Posterior cingulate gyrus (tissue), 11 donors: ENCODE results near the gene PRG3.
A peak's percentile ranks its signal among the peaks of the same experiment; 100 is the strongest.
"Not testable (repeated sequence)": the region's sequence is repeated elsewhere in the genome, so short reads cannot be mapped to it uniquely, and the experiment has no call there.

Source experiments
- DNase-seq, 10 donors: peaks; one replicate each; pipeline versions ENCODE4 v3.0.0 to v3.0.0-alpha.2; 2020 to 2021; ENCODE audit warnings: mixed read lengths in 3 of 10
- intact Hi-C: fragments of 100-400 bp; cut with DNase I; formaldehyde crosslinking; loops from one replicate; pipeline ENCODE4 v1.15.1; 2023

The PRG3 gene

DNA sequence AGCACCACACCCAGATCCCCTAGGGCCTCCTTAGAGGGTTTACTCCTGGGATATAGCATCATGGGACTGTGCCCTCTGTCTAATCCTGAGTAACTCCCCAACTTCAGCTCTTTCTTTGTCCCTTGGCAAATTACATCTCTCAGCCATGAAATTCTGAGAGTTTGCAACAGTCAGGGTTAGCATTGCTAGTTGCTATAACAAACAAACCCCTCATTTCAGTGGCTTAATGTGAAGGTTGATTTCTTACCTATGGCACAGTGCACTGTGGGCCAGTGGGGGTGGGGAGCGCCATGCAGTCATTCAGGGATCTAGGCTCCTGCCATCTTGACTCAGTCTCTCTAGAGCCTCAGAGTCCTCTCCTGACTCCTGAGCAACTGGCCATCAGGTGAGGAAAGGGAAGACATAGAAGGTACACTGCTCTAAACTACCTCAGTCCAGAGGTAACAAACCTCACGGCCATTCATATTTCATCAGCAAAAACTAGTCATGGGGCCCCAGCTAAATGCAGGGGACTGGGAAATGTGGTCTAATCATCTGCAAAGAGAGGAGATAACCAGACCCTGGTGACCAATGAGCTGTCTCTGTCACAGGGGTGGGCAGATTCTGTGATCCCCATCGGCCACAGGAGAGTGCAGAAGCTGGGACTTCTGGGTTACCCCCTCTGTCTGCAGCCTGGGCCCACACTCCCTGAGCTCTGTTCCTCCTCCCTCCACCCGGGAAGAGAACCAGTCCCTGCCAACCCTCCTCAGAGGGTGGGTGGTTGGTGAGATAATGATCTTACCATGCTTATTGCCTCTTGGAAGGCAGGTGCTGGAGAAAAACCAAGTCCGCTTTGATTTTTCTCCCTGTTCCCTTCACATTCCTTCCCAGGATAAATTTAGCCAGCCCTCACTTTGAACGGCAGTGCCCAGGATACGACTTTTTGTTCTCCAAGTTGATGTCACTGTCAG lies 17.5 kb downstream of the PRG3 start:
- intact Hi-C loops, result no loop called here
- DNase-seq, result peak in 5 of 10 donors; percentile 42 to 88 (median 83)

DNA sequence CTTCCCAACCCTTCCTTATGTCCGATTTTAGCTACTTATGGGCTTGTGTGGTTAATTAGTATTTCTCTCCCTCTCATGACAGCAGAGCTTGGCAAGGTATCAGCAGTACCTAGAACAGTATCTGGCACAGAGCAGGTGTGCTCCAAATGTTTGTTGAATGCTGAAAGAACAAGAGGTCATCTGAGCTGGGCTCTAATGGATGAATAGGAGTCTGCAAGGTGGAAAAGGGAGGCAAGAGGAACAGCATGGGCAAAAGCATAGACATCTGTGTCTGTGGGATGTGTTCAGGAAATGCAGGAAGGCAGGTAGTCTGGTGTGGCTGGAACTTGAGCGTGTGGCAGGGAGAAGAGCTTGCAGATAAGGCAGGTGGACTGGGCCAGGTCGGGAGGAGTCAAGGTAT lies 19.0 kb downstream of the PRG3 start:
- intact Hi-C loops, result no loop called here
- DNase-seq, result no peak

DNA sequence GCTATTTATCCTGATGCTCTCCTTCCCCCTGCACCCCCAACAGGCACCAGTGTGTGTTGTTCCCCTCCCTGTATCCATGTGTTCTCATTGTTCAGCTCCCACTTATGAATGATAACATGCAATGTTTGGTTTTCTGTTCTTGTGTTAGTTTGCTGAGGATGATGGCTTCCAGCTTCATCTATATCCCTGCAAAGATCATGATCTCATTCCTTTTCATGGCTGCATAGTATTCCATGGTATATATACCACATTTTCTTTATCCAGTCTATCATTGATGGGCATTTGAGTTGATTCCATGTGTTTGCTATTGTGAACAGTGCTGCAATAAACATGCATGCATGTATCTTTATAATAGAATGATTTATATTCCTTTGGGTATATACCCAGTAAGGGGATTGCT lies 19.5 kb downstream of the PRG3 start:
- DNase-seq, intact Hi-C loops: not testable (repeated sequence)

DNA sequence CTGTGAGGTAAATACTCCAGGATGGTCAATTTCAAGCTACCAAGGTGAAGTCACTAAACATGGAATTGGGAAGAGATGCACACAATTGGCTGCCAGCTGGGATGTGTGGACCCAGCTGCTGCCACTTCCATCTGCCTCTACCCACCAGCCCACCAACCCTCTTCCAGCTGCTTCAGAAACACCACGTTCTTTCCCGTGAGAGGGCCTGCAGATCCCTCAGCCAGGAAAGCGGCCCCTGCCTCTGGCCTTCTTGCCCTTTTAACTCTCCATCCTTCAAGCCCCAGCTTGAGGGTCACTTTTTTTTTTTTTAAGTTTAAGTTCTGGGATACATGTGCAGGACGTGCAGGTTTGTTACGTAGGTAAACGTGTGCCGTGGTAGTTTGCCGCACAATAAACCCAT lies 20.0 kb downstream of the PRG3 start:
- intact Hi-C loops, result no loop called here
- peak in 1 of 10 donors; percentile 67 for DNase-seq

DNA sequence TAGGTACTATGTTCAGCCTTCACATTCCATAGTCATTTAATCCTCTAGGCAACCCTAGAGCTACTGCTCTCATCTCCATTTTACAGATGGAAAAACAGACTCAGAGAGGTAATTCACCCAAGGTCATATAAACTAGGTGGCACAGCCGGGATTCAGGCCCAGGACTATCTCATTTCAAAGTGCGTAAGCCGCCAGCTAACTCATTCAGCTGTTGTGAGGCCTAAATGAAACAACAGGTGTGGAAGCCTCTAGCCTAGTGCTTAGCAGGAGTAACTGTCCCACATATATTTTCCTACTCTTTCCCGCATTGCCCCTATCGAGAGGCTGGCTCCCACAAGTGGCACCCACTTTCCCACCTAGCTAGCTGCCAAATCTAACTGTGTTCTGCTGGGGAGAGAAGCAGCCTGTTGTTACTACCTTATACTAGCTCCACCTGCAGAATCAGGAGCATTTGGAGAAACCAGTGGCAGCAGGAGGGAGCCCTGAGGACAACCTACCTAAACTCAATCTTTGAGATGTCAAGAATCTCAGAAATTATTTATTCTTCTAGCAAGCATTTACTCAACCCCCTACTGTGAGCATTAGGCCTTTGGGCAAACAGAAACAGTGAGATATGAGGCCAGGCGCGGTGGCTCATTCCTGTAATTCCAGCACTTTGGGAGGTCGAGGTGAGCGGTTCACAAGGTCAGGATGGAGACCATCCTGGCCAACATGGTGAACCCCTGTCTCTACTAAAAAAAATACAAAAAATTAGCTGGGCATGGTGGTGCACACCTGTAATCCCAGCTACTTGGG lies 20.9 kb downstream of the PRG3 start:
- peak in 1 of 10 donors; percentile 43 for DNase-seq
- intact Hi-C loops, result loop anchor here (10.0 kb wide), 1 partner anchor 95 kb away; no protein-coding TSS in a partner anchor

DNA sequence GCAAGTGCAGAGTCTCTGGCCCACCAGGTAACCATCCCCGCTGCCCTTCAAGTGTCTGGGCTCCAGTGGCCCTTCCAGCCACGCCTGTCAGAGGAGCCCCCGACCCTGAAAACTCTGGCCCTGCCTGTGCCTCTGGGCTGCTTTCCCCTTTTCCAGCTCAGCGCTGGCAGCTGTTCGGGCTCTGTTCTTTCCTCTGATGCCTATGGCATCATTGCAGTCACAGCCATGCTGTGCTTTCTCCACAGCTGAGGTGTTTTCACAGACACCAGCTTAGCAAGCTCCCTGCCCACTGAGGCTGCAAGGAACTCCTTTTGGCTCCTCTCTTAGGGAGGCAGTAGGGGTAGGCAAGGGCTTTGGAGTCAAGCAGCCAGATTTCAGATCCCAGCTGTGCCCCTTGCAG lies 21.6 kb downstream of the PRG3 start:
- peak in 6 of 10 donors; percentile 27 to 90 (median 44) for DNase-seq
- intact Hi-C loops, result loop anchor here (10.0 kb wide), 1 partner anchor 95 kb away; no protein-coding TSS in a partner anchor

DNA sequence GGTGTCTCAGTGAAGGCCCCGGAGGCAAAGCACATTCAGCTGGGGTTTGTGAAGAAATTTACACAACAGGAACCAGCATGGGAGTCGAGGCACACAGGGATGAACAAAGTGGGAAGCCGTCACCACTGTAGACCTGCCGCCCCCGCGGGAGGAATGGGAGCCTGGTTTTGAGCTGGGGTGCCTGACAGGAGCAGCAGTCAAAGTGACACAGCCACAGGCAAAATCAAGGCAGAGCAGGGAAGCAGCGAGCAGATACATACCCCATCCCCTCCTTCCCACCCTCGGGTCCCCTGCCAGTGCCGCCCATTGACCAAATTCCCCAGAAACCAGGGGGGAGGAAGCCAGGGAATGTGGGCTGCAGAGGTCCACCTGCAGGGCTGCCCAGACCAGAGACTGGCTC lies 22.0 kb downstream of the PRG3 start:
- DNase-seq, result peak in 1 of 10 donors; percentile 55
- intact Hi-C loops, result loop anchor here (10.0 kb wide), 1 partner anchor 96 kb away; no protein-coding TSS in a partner anchor

DNA sequence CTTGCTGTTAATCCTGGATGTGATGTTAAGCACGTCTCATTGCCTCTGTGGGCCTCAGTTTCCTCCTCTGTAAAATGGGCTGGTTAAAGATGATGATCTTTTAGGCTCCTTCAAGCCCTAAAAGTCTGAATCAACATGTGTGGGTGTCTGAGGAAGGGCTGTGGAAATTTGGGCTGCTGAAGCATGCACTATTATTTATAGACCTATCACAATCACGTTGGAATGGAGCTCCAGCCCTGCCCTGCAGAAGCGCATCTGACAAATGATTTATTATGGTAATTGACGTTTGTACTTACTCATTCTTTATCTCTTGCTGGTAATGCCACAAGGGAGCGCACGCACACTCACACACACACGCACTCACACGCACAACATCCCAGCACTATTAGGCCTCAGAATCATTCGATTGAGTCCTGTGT lies 22.4 kb downstream of the PRG3 start:
- intact Hi-C loops, result loop anchor here (10.0 kb wide), 1 partner anchor 96 kb away; no protein-coding TSS in a partner anchor
- DNase-seq, result peak in 1 of 10 donors; percentile 34

DNA sequence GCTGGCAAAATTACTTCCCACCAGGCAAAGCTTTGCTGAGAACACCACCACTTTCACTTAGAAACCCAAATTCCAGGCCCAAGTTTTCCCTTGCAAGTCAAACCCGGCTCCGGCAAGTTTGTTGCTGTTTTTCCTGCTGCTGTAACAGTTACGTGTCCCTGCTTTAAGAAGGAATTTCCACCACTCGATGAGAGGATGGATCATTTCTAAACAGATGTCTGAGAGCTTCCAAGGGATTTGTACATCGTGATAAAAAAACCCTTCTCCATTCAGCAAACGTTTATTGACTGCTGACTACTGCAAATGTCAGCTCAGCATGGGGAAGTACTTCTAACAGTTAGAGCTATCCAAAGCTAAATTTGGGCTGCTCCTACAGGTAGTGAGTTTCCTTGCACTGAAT lies 23.1 kb downstream of the PRG3 start:
- intact Hi-C loops, result loop anchor here (10.0 kb wide), 1 partner anchor 97 kb away; no protein-coding TSS in a partner anchor

DNA sequence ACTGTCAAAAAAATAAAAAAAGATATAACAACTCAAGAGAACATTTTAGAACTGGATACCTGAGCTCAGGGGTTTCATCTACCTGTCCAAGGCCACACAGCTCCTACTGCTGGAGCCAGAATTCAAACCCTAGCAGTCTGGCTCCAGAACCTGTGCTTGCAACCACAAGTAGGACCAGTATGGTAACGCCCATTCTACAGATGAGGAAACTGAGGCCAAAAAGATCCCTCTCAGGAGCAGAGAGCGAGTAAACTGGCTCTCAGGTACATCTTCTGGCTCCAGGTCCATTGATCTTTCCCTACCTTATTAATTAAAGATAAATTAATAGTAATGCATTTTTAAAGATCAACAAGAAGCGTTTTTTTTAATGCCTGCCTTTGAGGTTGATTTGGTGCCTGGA lies 23.6 kb downstream of the PRG3 start:
- DNase-seq, result no peak
- intact Hi-C loops, result loop anchor here (10.0 kb wide), 1 partner anchor 97 kb away; no protein-coding TSS in a partner anchor

More for the DNA sequence above, 23.1 kb downstream of the PRG3 start:
- DNase-seq, result peak in 1 of 10 donors; percentile 78

DNA sequence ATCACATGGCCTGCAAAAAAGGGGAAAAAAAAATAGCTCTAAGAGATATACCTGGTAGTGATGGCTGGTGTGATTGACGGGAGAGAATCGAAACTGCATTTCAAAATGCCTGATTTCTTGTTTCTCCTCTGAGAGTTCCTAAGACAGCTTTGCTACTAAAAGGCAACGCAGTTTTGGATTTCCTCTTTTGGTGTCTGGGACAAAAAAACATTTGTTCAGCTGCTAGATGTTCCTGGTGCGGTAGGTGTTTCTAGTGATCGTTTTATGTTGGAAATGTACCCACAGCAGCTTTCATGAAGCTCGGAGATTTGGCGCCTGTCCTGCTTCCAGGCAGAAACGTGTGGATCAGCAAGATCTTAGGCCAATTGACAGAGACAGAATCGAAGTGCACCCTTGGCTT lies 24.7 kb downstream of the PRG3 start:
- intact Hi-C loops, result loop anchor here (10.0 kb wide), 1 partner anchor 99 kb away; no protein-coding TSS in a partner anchor
- peak in 3 of 10 donors; percentile 39 to 87 (median 49) for DNase-seq

DNA sequence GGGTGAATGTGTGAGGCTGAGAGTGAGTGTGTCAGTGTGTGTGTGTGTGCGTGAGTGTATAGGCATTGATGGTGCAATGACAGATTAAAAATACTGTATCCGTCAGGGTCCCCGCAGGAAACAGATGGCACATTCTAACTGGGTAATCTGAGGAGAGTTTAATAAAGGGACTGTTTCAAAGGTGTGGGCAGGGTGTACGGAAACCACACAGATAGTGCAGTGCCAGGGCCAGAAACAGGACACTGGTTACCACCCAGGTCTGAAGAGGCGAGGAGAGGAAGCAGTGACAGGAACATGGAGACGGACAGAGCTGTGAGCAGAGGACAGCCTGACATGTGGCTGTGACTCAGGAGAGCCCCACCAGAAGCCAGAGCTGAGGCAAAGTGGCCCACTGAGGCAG lies 26.3 kb downstream of the PRG3 start:
- DNase-seq, result peak in 1 of 10 donors; percentile 57
- intact Hi-C loops, result loop anchor here (10.0 kb wide), 1 partner anchor 100 kb away; no protein-coding TSS in a partner anchor

DNA sequence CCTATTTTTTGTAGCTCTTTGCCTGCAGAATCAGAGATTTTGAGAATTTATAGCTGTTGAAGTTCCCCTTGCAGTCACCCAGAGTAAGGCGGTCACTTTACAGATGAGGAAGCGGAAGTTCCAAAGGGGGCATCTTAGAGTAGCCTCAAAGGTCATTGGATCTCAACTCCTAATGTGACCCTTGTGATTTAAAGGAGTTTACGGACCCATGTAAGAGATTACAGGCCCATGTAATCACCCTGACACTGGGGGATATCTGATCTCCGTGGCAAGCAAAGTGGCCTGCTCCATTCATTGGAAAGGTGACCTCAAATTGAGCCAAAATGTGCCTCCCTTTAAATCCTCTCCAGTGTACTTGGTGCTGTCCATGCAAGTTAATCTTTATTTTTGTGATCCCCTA lies 27.1 kb downstream of the PRG3 start:
- DNase-seq, result no peak
- intact Hi-C loops, result loop anchor here (10.0 kb wide), 1 partner anchor 101 kb away; no protein-coding TSS in a partner anchor

DNA sequence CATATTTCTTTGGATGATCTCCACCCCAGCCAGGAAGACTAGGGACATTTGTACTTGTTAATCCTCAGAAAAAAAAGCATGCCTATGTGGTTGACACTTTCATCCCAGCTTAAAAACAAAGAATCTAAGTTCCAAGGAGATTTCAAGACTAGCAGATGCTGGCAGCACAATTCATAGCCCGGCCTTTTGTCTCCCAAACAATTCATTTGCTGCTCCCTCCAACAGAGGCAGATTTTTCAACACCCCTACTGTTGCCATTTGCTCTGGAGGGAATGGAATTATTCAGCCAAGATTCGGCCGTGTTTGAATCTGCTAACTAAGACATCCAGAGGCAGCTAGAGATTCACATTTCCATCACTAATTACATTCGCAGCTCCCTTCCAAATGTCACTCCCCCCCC lies 27.5 kb downstream of the PRG3 start:
- no peak for DNase-seq
- intact Hi-C loops, result loop anchor here (10.0 kb wide), 1 partner anchor 101 kb away; no protein-coding TSS in a partner anchor

DNA sequence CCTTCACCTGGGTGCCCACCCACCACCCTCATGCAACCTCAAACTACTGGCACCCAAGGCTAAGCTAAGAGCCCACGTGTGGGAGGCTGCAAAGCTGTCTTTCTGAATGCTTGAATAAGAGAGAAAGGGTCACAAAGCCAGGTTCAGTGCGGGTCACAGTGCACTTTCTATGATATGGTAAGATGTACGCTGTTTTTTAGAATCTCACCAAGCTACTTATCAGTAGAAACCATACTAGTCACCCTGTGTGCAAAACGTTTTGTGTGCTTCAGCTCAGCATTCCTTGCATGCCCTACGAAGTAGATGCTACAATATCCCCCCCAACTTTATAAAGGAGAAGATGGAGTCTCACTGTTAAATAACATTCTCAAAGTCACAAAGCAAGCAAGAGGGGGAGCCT lies 27.9 kb downstream of the PRG3 start:
- DNase-seq, result peak in 1 of 10 donors; percentile 4
- intact Hi-C loops, result loop anchor here (10.0 kb wide), 1 partner anchor 102 kb away; no protein-coding TSS in a partner anchor

DNA sequence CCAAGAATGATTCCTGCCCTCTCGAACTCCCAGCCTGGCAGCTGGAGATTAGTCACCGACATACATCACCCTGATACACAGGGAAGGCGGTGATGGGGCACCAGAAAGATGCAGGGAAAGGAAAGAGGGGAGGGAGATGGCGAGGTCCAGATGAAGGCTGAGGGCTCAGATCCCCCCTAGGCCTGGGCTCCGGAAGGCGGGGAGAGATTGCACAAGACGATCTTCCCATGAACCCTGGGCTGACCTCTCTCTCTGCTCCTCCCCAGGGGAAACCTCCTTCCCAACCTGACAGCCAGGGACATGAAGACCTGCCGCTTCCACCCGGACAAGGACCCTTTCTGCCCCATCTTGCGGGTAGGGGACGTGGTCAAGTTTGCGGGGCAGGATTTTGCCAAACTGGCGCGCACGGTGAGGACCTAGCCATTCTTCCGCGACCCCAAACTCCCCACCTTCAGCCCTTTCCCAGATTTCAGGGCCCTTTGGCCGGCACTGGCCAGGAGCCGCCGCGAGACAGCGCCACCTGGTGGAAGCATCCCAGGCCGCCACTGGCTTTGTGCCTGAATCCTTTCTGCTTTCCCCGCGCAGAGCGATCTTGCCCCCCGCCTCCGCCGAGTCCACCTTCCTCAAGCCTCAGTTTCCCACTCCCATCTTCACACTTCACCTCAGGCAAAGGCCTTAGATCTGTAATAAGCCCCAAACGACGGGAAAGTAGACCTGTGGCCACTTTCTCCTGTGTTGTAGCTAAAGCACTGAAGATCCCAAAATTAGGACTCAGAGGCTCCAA lies 31.3 kb downstream of the PRG3 start:
- intact Hi-C loops, result loop anchor here (5.0 to 10.0 kb wide), 3 partner anchors 105 to 1165 kb away; no protein-coding TSS in a partner anchor
- DNase-seq, result peak; percentile 28 to 94 (median 74)

DNA sequence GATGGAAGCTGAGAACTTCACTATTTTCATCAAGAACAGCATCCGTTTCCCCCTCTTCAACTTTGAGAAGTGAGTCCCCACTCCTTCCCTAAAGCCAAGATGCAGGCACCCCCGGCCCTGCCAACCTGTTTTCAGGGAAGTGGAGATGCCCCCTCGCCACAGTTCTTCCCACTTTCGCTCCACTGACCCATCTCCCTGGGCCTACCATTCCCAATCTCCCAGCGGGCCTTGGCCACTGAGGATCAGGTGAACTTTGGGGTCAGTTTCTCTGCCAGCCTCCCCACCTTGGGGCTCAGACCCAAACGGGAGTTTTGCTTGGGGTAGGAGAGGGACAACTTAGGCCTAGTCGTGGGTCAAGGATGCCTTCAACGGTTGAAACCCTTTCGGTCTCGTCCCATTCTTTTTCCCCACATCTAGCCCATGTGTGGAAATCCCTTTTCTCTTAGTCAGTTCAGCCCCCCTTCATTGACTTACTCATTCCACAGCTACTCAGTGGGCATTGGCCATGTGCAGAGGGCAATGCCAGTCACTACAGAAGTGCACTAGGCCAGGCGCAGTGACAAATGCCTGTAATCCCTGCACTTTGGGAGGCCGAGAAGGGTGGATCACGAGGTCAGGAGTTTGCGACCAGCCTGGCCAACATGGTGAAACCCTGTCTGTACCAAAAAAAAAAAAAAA lies 32.2 kb downstream of the PRG3 start:
- intact Hi-C loops, result loop anchor here (5.0 to 10.0 kb wide), 2 partner anchors 179 to 1166 kb away; no protein-coding TSS in a partner anchor
- DNase-seq, result peak in 1 of 10 donors; percentile 68

DNA sequence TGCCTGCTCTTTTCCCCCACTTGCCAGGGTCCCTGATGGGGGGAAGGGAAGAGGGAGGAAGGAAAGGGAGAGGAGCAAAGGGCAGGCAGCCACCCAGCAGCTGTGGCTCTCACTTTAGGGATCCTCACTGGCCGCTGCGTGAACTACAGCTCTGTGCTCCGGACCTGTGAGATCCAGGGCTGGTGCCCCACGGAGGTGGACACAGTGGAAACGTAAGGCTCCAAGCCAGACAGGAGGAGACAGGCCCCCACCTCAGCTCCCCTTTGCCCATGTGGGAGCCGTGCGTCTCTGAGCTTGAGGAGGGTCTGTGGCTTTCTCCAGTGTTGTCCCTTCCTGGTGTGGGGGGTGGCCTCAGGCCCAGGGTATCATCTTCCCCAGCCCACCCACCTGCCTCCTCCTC lies 32.9 kb downstream of the PRG3 start:
- intact Hi-C loops, result loop anchor here (5.0 to 10.0 kb wide), 2 partner anchors 179 to 1167 kb away; no protein-coding TSS in a partner anchor
- peak in 2 of 10 donors; percentile 72 to 79 for DNase-seq

DNA sequence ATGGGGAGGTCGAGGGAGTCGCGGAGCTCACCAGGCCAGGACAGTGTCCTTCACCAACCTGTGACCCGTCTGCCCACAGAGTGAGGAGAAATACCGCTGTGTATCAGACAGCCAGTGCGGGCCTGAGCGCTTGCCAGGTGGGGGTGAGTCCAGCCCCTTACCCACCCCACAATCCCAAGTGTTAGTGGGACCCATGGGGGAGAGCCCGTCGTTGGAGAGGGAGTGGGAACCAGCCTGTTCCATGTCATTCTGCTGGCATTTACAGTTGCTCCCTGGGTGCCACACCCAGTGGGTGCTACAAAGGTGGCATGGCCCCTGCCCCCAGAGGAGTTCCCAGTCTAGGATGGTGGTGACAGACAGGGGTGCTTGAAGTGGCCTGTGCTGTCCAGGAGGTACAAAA lies 33.6 kb downstream of the PRG3 start:
- peak in 1 of 10 donors; percentile 48 for DNase-seq
- intact Hi-C loops, result loop anchor here (2.0 to 10.0 kb wide), 3 partner anchors 180 to 1167 kb away; no protein-coding TSS in a partner anchor
